ENCODE data around the gene POFUT2. TPM values are rescaled to one million over a fixed set of nuclear protein-coding genes. Genes with fewer than 3 reads are reported as not detected.

Gene POFUT2
- total RNA-seq, 4 donors from 2014 or later, result 10.7 to 46.9 (median 20.0) TPM

GRCh38 chr21:45299026-45299863 lies 11.6 kb upstream of the POFUT2 start:
- no peak for TF ChIP-seq EP300 (IDR thresholded peaks at IDR 0.05)
- no peak for TF ChIP-seq CTCF (IDR thresholded peaks at IDR 0.05)
- no peak for TF ChIP-seq POLR2A (IDR thresholded peaks at IDR 0.05)
- no peak for TF ChIP-seq POLR2AphosphoS5 (IDR thresholded peaks at IDR 0.05)
- Histone ChIP-seq H3K27me3 (no peaks in the 10 kb centered on the region), H3K9me3 (no peaks in the 10 kb centered on the region), H3K4me1 (peaks cover 31% of the 10 kb centered on the region), H3K27ac (no peak overlapping the region), H3K36me3 (no peaks in the 10 kb centered on the region), H3K4me3 (no peak overlapping the region)
- WGBS, result 56% methylated on average over 22 of the region's 22 CpGs
- DNase-seq (ENCODE audit: low spot score in 2 of 2), result peak; percentile 45

GRCh38 chr21:45297869-45298268 lies 10.2 kb upstream of the POFUT2 start:
- DNase-seq (ENCODE audit: low spot score in 2 of 2), result no peak
- Histone ChIP-seq H3K9me3 (no peaks in the 10 kb centered on the region), H3K4me3 (no peak overlapping the region), H3K27ac (no peak overlapping the region), H3K36me3 (no peaks in the 10 kb centered on the region), H3K27me3 (no peaks in the 10 kb centered on the region), H3K4me1 (peaks cover 45% of the 10 kb centered on the region)
- TF ChIP-seq CTCF (IDR thresholded peaks at IDR 0.05) (no peak), POLR2AphosphoS5 (IDR thresholded peaks at IDR 0.05) (no peak), POLR2A (IDR thresholded peaks at IDR 0.05) (no peak), EP300 (IDR thresholded peaks at IDR 0.05) (no peak)
- 86% methylated on average over 4 of the region's 4 CpGs for WGBS

GRCh38 chr21:45297329-45297728 lies 9.6 kb upstream of the POFUT2 start:
- no peaks in the 10 kb centered on the region for H3K36me3 ChIP-seq
- TF ChIP-seq CTCF (IDR thresholded peaks at IDR 0.05) (no peak), POLR2AphosphoS5 (IDR thresholded peaks at IDR 0.05) (no peak), EP300 (IDR thresholded peaks at IDR 0.05) (no peak), POLR2A (IDR thresholded peaks at IDR 0.05) (no peak)
- no peaks in the 10 kb centered on the region for H3K27me3 ChIP-seq
- no peak overlapping the region for H3K4me3 ChIP-seq
- 91% methylated on average over 9 of the region's 9 CpGs for WGBS
- peak in 1 of 2 donors; percentile 33 for DNase-seq (ENCODE audit: low spot score in 2 of 2)
- H3K4me1 ChIP-seq, result peaks cover 50% of the 10 kb centered on the region
- H3K27ac ChIP-seq, result no peak overlapping the region
- no peaks in the 10 kb centered on the region for H3K9me3 ChIP-seq

GRCh38 chr21:45296638-45297037 lies 8.9 kb upstream of the POFUT2 start:
- Histone ChIP-seq H3K4me1 (peaks cover 53% of the 10 kb centered on the region), H3K27ac (no peak overlapping the region), H3K27me3 (no peaks in the 10 kb centered on the region), H3K9me3 (no peaks in the 10 kb centered on the region), H3K36me3 (no peaks in the 10 kb centered on the region), H3K4me3 (no peak overlapping the region)
- DNase-seq (ENCODE audit: low spot score in 2 of 2), result no peak
- TF ChIP-seq CTCF (IDR thresholded peaks at IDR 0.05), result no peak
- TF ChIP-seq EP300 (IDR thresholded peaks at IDR 0.05), result no peak
- no peak for TF ChIP-seq POLR2AphosphoS5 (IDR thresholded peaks at IDR 0.05)
- no peak for TF ChIP-seq POLR2A (IDR thresholded peaks at IDR 0.05)
- WGBS, result 98% methylated on average over 7 of the region's 7 CpGs

GRCh38 chr21:45295576-45296365 lies 8.1 kb upstream of the POFUT2 start:
- Histone ChIP-seq H3K36me3 (no peaks in the 10 kb centered on the region), H3K9me3 (no peaks in the 10 kb centered on the region), H3K4me3 (no peak overlapping the region), H3K4me1 (peaks cover 54% of the 10 kb centered on the region), H3K27me3 (no peaks in the 10 kb centered on the region), H3K27ac (peak overlapping the region; percentile 84)
- no peak for TF ChIP-seq EP300 (IDR thresholded peaks at IDR 0.05)
- TF ChIP-seq POLR2AphosphoS5 (IDR thresholded peaks at IDR 0.05), result no peak
- TF ChIP-seq CTCF (IDR thresholded peaks at IDR 0.05), result no peak
- 77% methylated on average over 27 of the region's 27 CpGs for WGBS
- DNase-seq (ENCODE audit: low spot score in 2 of 2), result peak in 1 of 2 donors; percentile 43
